Stomach smooth muscle (tissue), 2 donors: ENCODE measurements around the gene ZNF174.

Source experiments
- H3K27ac ChIP-seq: one replicate; pipeline ENCODE4 v1.7.0; 2013; ENCODE audit warnings: mild to moderate bottlenecking, low read length, inconsistent platforms
- H3K27me3 ChIP-seq, 2 donors: one replicate each; pipeline ENCODE4 v1.7.0; 2013; ENCODE audit warnings: low read length in 2 of 2; ENCODE audit not compliant: insufficient read depth in 2 of 2, control insufficient read depth in 1 of 2
- H3K36me3 ChIP-seq, 2 donors: one replicate each; pipeline ENCODE4 v1.7.0; 2013; ENCODE audit warnings: low read length in 2 of 2; ENCODE audit not compliant: control insufficient read depth in 2 of 2, insufficient read depth in 2 of 2
- H3K4me1 ChIP-seq: one replicate; pipeline ENCODE4 v1.7.0; 2013; ENCODE audit warnings: low read length; ENCODE audit not compliant: control insufficient read depth, insufficient read depth
- H3K4me3 ChIP-seq, 2 donors: one replicate each; pipeline ENCODE4 v1.7.0; 2013; ENCODE audit warnings: low read length in 2 of 2
- H3K9ac ChIP-seq, 2 donors: one replicate each; pipeline ENCODE4 v1.7.0; 2013; ENCODE audit warnings: low read length in 2 of 2, mild to moderate bottlenecking in 1 of 2
- H3K9me3 ChIP-seq, 2 donors: one replicate each; pipeline ENCODE4 v1.7.0; 2013; ENCODE audit warnings: low read length in 2 of 2; ENCODE audit not compliant: control insufficient read depth in 2 of 2
- donor health status: healthy.
- donor health status: Pancreatic carcinoma.

The ZNF174 gene

DNA sequence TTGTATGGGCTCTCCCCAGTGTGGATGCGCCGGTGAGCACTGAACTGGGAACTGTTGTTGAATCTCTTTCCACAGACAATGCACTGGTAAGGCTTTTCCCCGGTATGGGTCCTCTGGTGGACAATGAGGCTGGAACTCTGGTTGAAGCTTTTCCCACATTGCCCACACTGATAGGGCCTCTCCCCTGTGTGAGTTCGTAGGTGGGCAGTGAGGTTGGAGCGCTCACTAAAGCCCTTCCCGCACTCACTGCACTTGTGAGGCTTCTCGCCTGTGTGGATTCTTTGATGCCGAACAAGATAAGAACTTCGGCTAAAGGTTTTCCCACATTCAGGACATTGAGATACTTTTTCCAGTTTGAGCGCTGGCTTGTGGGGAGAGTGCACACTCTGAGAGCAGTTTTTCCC is 18.0 kb upstream of the ZNF174 start:
- H3K27me3 ChIP-seq: no peaks in the 10 kb centered on the region
- peak overlapping the region; percentile 22 to 33 for H3K4me3 ChIP-seq
- H3K27ac ChIP-seq: no peak overlapping the region
- H3K9me3 ChIP-seq: peaks cover 58 to 74% of the 10 kb centered on the region in 2 donors
- no peaks in the 10 kb centered on the region for H3K4me1 ChIP-seq
- H3K36me3 ChIP-seq: peaks cover 47 to 48% of the 10 kb centered on the region in 2 donors
- no peak overlapping the region for H3K9ac ChIP-seq

DNA sequence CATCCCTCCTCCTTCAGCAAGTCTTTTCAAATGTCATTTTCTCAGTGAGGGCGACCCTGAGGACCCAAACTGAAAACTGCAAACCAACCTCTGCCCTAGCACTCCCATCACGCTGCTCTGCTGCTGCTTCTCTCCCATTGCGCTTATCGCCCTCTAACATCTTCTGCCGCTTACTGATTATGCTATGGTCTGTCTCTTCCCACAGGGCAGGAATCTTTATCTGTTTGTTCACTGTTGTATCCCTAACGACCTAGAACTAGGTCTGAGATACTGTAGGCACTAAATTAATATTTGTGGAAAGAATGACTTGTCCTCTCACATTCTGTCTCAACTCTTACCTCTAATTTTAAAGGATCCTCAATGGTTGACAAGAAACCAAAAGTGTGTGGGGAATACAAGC is 12.7 kb upstream of the ZNF174 start:
- Histone ChIP-seq H3K27ac (no peak overlapping the region), H3K36me3 (peaks cover 51 to 57% of the 10 kb centered on the region in 2 donors), H3K9ac (no peak overlapping the region), H3K4me1 (no peaks in the 10 kb centered on the region), H3K4me3 (no peak overlapping the region), H3K27me3 (no peaks in the 10 kb centered on the region), H3K9me3 (peaks cover 36 to 55% of the 10 kb centered on the region in 2 donors)

- Histone ChIP-seq H3K27me3 (no peaks in the 10 kb centered on the region), H3K9ac (no peak overlapping the region), H3K4me1 (no peaks in the 10 kb centered on the region), H3K4me3 (no peak overlapping the region), H3K9me3 (peaks cover 29 to 55% of the 10 kb centered on the region in 2 donors), H3K36me3 (peaks cover 47 to 55% of the 10 kb centered on the region in 2 donors), H3K27ac (no peak overlapping the region)
Measured at GRCh38 chr16:3389663-3390338, 11.2 kb upstream of the ZNF174 start.

GRCh38 chr16:3400446-3400778 is 603 bp upstream of the ZNF174 start:
- H3K9ac ChIP-seq: peak overlapping the region; percentile 90 to 96
- peaks cover 19% of the 10 kb centered on the region for H3K4me1 ChIP-seq
- H3K4me3 ChIP-seq: peak overlapping the region; percentile 74 to 92
- peaks cover 6 to 47% of the 10 kb centered on the region in 2 donors for H3K9me3 ChIP-seq
- peaks cover 37 to 39% of the 10 kb centered on the region in 2 donors for H3K36me3 ChIP-seq
- H3K27ac ChIP-seq: peak overlapping the region; percentile 73
- no peaks in the 10 kb centered on the region for H3K27me3 ChIP-seq

DNA sequence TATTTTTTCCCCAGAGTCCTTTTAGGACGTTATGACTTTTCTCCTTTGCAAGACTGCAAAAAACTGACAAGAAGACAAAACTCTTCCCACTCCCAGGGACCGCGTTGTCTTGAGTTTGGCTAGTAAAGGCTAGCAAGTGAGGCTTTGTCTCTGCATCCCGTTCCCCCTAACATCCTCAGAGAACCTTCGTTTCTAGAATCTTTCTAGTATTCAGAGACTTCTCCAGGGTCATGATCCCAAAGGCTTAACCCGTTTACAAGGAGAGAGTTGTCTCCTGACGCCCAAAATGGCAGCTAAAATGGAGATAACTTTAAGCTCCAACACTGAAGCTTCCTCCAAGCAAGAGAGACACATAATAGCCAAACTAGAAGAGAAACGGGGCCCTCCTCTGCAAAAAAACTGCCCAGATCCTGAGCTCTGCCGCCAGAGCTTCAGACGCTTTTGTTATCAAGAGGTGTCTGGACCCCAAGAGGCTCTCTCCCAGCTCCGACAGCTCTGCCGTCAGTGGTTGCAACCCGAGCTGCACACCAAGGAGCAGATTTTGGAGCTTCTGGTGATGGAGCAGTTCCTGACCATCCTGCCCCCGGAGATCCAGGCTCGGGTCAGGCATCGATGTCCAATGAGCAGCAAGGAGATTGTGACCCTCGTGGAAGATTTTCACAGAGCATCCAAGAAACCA is 843 bp downstream of the ZNF174 start:
- Histone ChIP-seq H3K9ac (peak overlapping the region; percentile 90 to 96), H3K4me3 (peak overlapping the region; percentile 74 to 92), H3K27me3 (no peaks in the 10 kb centered on the region), H3K9me3 (peaks cover 9 to 39% of the 10 kb centered on the region in 2 donors), H3K36me3 (peaks cover 40 to 43% of the 10 kb centered on the region in 2 donors), H3K4me1 (peaks cover 19% of the 10 kb centered on the region), H3K27ac (peak overlapping the region; percentile 73)

DNA sequence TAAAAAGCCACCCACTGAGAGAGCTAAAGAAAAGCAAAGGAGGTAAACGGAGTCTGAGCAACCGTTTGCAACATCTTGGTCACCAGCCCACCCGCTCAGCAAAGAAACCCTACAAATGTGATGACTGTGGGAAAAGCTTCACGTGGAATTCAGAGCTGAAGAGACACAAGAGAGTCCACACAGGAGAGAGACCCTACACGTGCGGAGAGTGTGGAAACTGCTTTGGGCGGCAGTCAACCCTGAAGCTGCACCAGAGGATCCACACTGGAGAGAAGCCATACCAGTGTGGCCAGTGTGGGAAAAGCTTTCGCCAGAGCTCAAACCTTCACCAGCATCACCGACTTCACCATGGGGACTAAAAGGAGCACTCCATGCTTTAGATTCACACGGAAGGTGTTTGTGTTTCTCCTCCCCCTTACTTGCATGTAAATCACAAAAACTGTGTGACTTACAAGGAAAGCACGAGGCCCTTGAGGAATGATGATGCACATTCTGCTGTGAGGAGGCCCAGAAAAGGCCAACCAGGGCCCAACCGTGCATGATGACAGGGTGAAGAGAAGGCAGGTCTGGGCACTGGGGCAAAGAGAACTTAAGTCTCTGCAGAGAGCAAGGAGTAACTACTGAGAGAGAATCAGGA is 7.7 kb downstream of the ZNF174 start:
- Histone ChIP-seq H3K4me1 (peaks cover 4% of the 10 kb centered on the region), H3K9me3 (peaks cover 51 to 78% of the 10 kb centered on the region in 2 donors), H3K9ac (no peak overlapping the region), H3K36me3 (peaks cover 50 to 54% of the 10 kb centered on the region in 2 donors), H3K27ac (no peak overlapping the region), H3K4me3 (peak overlapping the region; percentile 28 to 40), H3K27me3 (no peaks in the 10 kb centered on the region)

DNA sequence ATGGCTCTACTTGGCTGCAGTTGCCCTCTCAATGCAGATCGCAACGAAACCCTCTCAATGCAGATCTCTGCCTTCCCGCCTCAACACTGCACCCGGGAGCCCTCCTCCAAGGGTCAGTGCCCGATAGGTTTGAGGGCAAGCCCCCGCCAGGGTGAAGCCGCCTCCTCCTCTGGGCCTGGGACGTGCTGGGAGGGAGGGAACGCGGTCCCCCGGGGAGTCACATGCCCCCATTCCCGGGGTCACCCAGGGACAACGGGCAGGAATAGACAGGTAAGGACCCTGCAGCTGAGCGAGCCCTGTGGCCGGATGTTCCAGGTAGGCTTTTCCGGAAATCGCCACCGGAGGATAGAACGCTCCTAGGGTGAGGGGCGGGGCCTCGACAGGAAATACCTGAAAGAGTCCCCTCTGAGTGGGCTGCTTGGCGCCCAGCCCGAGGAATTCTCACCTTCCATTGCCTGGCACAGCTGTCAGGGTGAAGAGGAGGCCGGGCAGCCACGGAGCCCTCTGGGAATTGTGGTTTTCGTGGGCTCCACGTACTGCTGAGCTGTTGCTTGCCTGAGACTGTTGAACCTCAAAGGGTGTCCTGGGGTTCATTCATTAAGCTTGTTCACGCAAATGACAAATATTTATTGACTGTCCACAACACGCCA is 12.8 kb downstream of the ZNF174 start:
- no peaks in the 10 kb centered on the region for H3K4me1 ChIP-seq
- peaks cover 2 to 6% of the 10 kb centered on the region in 2 donors for H3K36me3 ChIP-seq
- H3K9me3 ChIP-seq: peaks cover 31 to 70% of the 10 kb centered on the region in 2 donors
- no peak overlapping the region for H3K4me3 ChIP-seq
- no peak overlapping the region for H3K9ac ChIP-seq
- no peak overlapping the region for H3K27ac ChIP-seq
- H3K27me3 ChIP-seq: no peaks in the 10 kb centered on the region

- Histone ChIP-seq H3K9me3 (no peaks in the 10 kb centered on the region), H3K36me3 (peaks cover 7 to 8% of the 10 kb centered on the region in 2 donors), H3K4me3 (peak overlapping the region; percentile 13 to 59), H3K27ac (no peak overlapping the region), H3K27me3 (no peaks in the 10 kb centered on the region), H3K9ac (no peak overlapping the region), H3K4me1 (no peaks in the 10 kb centered on the region)
Measured at GRCh38 chr16:3431779-3432219, 30.8 kb downstream of the ZNF174 start.

GRCh38 chr16:3434373-3434772 is 33.4 kb downstream of the ZNF174 start:
- Histone ChIP-seq H3K27ac (no peak overlapping the region), H3K4me3 (no peak overlapping the region), H3K9ac (no peak overlapping the region), H3K9me3 (no peaks in the 10 kb centered on the region), H3K36me3 (peaks cover 8 to 12% of the 10 kb centered on the region in 2 donors), H3K4me1 (no peaks in the 10 kb centered on the region), H3K27me3 (no peaks in the 10 kb centered on the region)

DNA sequence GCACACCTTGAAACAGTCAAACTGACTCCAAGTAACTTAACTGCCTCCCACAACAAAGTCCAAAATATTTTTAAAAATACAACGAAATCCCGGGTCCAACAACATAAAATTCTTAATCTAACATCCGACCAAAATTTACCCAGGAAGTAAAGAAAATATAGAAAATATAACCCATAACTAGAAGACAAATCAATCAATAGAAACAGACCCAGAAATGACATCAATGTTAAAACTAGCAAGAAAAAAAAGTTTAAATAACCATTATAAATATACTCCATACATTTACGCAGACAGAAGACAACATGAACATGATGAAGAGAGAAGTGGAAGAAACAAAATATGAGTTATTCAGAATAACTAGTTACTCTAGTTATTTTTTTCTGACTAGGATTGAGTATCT is 38.6 kb downstream of the ZNF174 start:
- H3K27ac ChIP-seq: no peak overlapping the region
- no peaks in the 10 kb centered on the region for H3K27me3 ChIP-seq
- no peak overlapping the region for H3K4me3 ChIP-seq
- peaks cover 0 to 12% of the 10 kb centered on the region in 2 donors for H3K36me3 ChIP-seq
- H3K9me3 ChIP-seq: peaks cover 0 to 3% of the 10 kb centered on the region in 2 donors
- H3K4me1 ChIP-seq: peaks cover 8% of the 10 kb centered on the region
- no peak overlapping the region for H3K9ac ChIP-seq
